HEK293T (cell line): ENCODE measurements around the gene SSTR5.

Source experiments
- FOXK2 ChIP-seq: fragments of 450-650 bp; IDR thresholded peaks from 2 replicates; pipeline ENCODE4 v1.6.1; 2016; ENCODE audit warnings: mild to moderate bottlenecking
- FOXM1 ChIP-seq: fragments of 450-650 bp; IDR thresholded peaks from 2 replicates; pipeline ENCODE4 v1.6.1; 2017; ENCODE audit warnings: mild to moderate bottlenecking, borderline replicate concordance
- HDGF ChIP-seq: fragments of 450-650 bp; IDR thresholded peaks from 2 replicates; pipeline ENCODE4 v1.6.1; 2017; ENCODE audit warnings: antibody characterized with exemption, borderline replicate concordance
- SP1 ChIP-seq: fragments of 450-650 bp; IDR thresholded peaks from 2 replicates; pipeline ENCODE4 v1.6.1; 2017

GRCh38 chr16:1119766-1120576, 47.4 kb downstream of the SSTR5 start:
- TF ChIP-seq FOXK2 (no peak), SP1 (no peak), FOXM1 (no peak), HDGF (no peak)
